Measurements from ENCODE around the gene CCDC92B.

CCDC92B gene

DNA sequence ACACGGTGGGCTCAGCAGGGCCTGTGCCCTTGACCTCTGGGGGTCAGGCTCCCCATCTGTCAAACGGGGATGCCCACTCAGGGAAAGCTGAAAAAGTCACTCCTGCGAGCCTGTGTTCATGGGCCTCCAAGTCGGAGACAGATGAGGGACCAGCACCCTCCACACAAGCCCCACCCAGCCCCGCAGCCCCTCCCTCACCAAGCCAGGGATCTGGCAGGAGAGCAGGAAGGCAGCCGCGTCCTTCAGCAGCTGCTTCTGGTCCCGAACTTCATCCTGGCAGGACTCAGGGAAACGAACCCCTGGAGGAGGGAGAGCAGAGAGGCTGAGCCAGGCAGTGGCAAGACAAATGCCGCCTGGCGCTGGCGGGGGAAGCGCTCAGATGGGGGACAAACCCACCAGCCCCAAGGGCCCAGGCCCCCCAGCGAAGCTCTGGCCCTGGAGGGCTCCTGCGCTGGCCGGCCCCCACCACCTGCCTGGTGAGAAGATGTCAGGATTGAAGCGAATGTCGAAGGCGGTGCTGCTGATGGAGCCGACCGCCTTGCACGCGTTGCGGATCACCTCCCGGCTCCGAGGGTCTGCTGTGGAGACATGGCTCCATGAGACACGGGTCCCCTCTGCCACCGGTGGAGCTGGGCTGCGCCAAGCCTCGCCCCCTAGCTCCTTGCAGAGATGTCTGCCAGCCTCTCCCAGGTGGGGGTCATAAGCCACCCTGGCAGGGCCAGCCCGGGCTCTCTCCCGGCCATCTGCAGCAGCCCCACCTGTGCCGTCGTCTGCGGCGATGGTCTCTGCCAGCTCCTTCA is 53.3 kb downstream of the CCDC92B start:
- no peak for TF ChIP-seq CTCF (IDR thresholded peaks at IDR 0.05; ENCODE audit: low read depth, low read length)
- no peak for DNase-seq (ENCODE audit: extremely low read depth, low read depth)

- no peak for TF ChIP-seq CTCF (IDR thresholded peaks at IDR 0.05; ENCODE audit: low read depth, low read length)
- no peak for DNase-seq (ENCODE audit: extremely low read depth, low read depth)
Measured at GRCh38 chr17:2695243-2695960, 54.0 kb downstream of the CCDC92B start.

GRCh38 chr17:2694381-2695242 is 54.8 kb downstream of the CCDC92B start:
- DNase-seq (ENCODE audit: extremely low read depth, low read depth): no peak

DNA sequence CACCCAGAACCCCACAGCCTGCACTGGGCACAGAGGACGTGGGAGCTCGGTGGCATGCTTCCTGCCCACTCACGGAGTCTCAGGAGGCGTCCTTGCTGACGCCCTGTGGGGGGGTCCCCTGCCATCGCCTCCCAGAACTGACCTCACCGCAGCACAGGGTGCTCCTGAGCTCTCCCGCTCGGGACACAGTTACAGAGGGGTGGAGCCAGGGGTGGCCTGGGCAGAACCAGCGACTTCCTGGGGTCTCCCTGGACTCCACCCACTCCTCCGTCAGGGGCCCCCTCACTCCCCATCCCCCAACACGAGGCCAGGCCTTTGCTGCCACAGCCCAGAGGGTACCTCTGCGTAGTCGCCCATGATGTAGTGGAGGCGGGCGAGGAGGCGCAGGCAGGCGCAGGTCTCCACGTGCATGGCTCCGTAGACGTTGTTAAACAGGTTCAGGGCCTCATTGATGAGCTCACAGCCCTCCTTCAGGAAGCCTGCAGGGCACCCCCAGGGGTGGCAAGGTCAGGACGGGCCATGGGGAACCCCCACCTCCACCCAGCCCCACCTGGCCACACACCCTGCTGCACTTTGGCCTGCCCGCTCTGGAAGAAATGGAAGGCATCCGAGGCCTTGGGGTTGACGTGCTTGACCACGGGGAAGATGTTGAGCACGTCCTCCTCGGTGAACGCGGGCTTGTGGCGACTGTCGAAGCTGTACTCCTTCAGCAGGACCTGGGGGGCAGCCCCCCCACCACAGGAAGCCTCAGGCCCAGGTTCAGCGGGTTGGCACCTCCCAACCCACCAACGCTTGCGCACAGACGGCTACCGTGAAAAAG is 55.7 kb downstream of the CCDC92B start:
- TF ChIP-seq CTCF (IDR thresholded peaks at IDR 0.05; ENCODE audit: low read depth, low read length): no peak
- no peak for DNase-seq (ENCODE audit: extremely low read depth, low read depth)

More at GRCh38 chr17:2694381-2695242, 54.8 kb downstream of the CCDC92B start:
- no peak for TF ChIP-seq CTCF (IDR thresholded peaks at IDR 0.05; ENCODE audit: low read depth, low read length)

DNA sequence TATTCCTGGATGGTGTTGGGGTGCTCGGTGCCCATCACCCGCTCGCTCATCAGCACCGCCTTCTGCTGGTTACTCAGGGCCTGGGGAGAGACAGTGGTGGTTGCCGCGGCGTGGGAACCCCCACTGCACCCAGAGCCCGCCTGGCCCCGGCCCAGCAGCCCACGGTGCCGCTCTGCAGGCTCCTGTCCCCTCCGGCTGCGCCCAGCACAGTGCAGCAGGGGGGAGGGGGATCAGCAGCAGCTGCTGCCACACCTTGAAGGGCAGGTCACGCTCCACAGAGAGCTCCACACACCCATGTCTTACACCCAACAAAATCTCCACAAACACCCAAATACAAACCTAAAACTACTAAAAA is 56.7 kb downstream of the CCDC92B start:
- TF ChIP-seq CTCF (IDR thresholded peaks at IDR 0.05; ENCODE audit: low read depth, low read length): no peak
- DNase-seq (ENCODE audit: extremely low read depth, low read depth): no peak

DNA sequence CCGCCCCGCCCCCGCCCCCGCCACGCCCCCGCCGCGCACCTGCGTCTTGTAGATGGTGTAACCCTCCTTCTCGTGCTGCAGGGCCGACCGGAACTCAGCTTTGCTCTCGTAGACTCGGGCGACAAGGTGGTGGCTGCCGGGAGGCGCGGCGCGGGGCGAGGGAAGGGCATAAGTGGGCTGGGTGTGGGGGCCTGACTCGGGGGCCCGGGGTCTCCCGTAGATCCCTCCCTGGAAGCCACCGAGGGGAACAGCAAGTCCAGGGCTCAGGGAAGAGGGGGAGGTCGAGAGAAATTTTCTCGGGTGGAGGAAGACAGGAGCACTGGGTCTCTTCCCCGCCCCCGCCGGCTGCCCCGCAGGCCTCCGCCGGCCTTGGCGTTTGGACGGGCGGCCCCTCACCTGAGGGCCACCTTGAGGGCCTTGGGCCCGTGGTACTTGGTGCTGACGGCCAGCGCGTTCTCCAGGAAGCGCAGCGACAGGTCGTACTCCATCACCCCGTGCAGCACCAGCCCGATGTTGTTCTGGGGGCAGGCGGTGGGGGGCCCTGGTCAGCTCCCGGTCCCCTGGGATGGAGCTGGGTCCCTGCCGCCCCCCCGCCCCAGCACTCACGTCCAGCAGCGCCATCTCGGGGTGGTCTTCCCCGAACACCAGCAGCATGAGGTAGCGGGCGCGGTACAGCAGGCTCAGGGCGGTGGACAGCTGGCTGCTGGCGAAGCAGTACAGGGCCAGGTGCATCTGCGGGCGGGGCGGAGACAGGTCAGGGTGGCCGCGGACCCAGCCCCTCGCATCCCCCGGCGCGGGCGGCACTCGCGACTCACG is 57.3 kb downstream of the CCDC92B start:
- TF ChIP-seq CTCF (IDR thresholded peaks at IDR 0.05; ENCODE audit: low read depth, low read length): no peak
- DNase-seq (ENCODE audit: extremely low read depth, low read depth): no peak
